Trophoblast cell (in vitro differentiated cells and primary cell): ENCODE results near the gene FHOD3.

Source experiments
- DNase-seq, 2 donors: peaks; one replicate each; pipeline ENCODE4 v3.0.0-alpha.2; 2016
- H2AFZ ChIP-seq: 2 replicates; pipeline ENCODE4 v1.6.1; 2013; ENCODE audit warnings: low read length, moderate library complexity, mild to moderate bottlenecking; ENCODE audit not compliant: insufficient read depth, poor library complexity
- H2AK5ac ChIP-seq: 2 replicates; pipeline ENCODE4 v1.6.1; 2013; ENCODE audit warnings: mild to moderate bottlenecking, low read length
- H2BK120ac ChIP-seq: 2 replicates; pipeline ENCODE4 v1.6.1; 2013; ENCODE audit warnings: low read length, mild to moderate bottlenecking, moderate library complexity; ENCODE audit not compliant: insufficient read depth, poor library complexity
- H2BK12ac ChIP-seq: 2 replicates; pipeline ENCODE4 v1.6.1; 2013; ENCODE audit warnings: mild to moderate bottlenecking, low read length, moderate library complexity
- H2BK5ac ChIP-seq: 2 replicates; pipeline ENCODE4 v1.6.1; 2013; ENCODE audit warnings: low read length, low read depth, moderate library complexity, mild to moderate bottlenecking; ENCODE audit not compliant: poor library complexity
- H3K14ac ChIP-seq: 2 replicates; pipeline ENCODE4 v1.6.1; 2013; ENCODE audit warnings: mild to moderate bottlenecking, low read length
- H3K18ac ChIP-seq: 2 replicates; pipeline ENCODE4 v1.6.1; 2013; ENCODE audit warnings: mild to moderate bottlenecking, low read length
- H3K23ac ChIP-seq: 2 replicates; pipeline ENCODE4 v1.6.1; 2013; ENCODE audit warnings: low read length
- H3K27ac ChIP-seq: 2 replicates; pipeline ENCODE4 v1.5.1; 2013; ENCODE audit warnings: low read depth, mild to moderate bottlenecking, inconsistent platforms, low read length, moderate library complexity
- H3K27me3 ChIP-seq: 2 replicates; pipeline ENCODE4 v1.6.1; 2013; ENCODE audit warnings: inconsistent platforms, mild to moderate bottlenecking, low read length, moderate library complexity; ENCODE audit not compliant: insufficient read depth
- H3K36me3 ChIP-seq, 2 experiments: 1 replicate in 1 of 2; 2 replicates in 1 of 2; pipeline ENCODE4 v1.6.1; 2013; ENCODE audit warnings: low read length in 2 of 2, mild to moderate bottlenecking in 2 of 2, moderate library complexity in 1 of 2; ENCODE audit not compliant: insufficient read depth in 2 of 2, control insufficient read depth in 1 of 2
- H3K4ac ChIP-seq: 2 replicates; pipeline ENCODE4 v1.6.1; 2013; ENCODE audit warnings: low read depth, mild to moderate bottlenecking, low read length, moderate library complexity
- H3K4me1 ChIP-seq, 2 experiments: 1 replicate in 1 of 2; 2 replicates in 1 of 2; pipeline ENCODE4 v1.6.1; 2013; ENCODE audit warnings: low read length in 2 of 2, mild to moderate bottlenecking in 2 of 2, moderate library complexity in 1 of 2; ENCODE audit not compliant: insufficient read depth in 2 of 2, control insufficient read depth in 1 of 2
- H3K4me2 ChIP-seq: 2 replicates; pipeline ENCODE4 v1.6.1; 2013; ENCODE audit warnings: inconsistent platforms, mild to moderate bottlenecking, low read length, moderate library complexity
- H3K4me3 ChIP-seq: 2 replicates; pipeline ENCODE4 v1.5.1; 2013; ENCODE audit warnings: mild to moderate bottlenecking, low read depth, low read length, inconsistent platforms
- H3K79me1 ChIP-seq: one replicate; pipeline ENCODE4 v1.6.1; 2013; ENCODE audit warnings: low read length
- H3K79me2 ChIP-seq: 2 replicates; pipeline ENCODE4 v1.6.1; 2013; ENCODE audit warnings: low read length, mild to moderate bottlenecking; ENCODE audit not compliant: control insufficient read depth, insufficient read depth, poor library complexity
- H3K9ac ChIP-seq: 2 replicates; pipeline ENCODE4 v1.6.1; 2013; ENCODE audit warnings: mild to moderate bottlenecking, low read length
- H3K9me3 ChIP-seq: 2 replicates; pipeline ENCODE4 v1.6.1; 2013; ENCODE audit warnings: low read depth, mild to moderate bottlenecking, control low read depth, inconsistent platforms, low read length; ENCODE audit not compliant: insufficient read depth
- H4K12ac ChIP-seq: 2 replicates; pipeline ENCODE4 v1.6.1; 2013; ENCODE audit warnings: low read depth, mild to moderate bottlenecking, low read length, moderate library complexity
- H4K8ac ChIP-seq: 2 replicates; pipeline ENCODE4 v1.6.1; 2013; ENCODE audit warnings: low read depth, mild to moderate bottlenecking, low read length, moderate library complexity
- H4K91ac ChIP-seq: one replicate; pipeline ENCODE4 v1.6.1; 2013; ENCODE audit warnings: low read depth, mild to moderate bottlenecking, low read length, moderate library complexity
- WGBS: extraction: QIAGEN DNeasy Blood & Tissue Kit; methylation state at CpG from one replicate; pipeline ENCODE4 v1.1.7; 2013; ENCODE audit warnings: missing lambda C conversion rate; ENCODE audit not compliant: insufficient read length, insufficient coverage; ENCODE audit errors: extremely low coverage; 5-methylcytosine and 5-hydroxymethylcytosine counted together

Gene FHOD3

DNA sequence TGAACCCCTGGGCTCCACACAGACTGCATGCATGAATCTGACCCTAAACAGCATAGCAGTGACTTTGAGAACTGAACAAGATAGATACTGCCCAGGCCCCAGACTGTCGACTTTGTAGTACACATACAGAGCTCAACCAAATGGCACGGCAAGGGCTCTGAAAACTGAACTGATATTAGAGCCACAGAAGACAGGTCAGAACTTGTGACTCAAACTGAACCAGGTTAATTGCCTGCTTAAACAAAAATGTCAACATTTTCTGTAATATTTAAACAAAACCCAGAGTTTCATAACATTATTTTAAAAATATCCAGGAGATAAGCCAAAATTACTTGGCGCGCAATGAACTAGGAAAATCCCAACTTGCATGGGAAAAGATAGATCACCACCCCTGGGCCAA lies 271.0 kb downstream of the FHOD3 start:
- no peak overlapping the region for H3K4me2 ChIP-seq
- no peak overlapping the region for H4K8ac ChIP-seq
- H2AK5ac ChIP-seq: no peak overlapping the region
- H3K27me3 ChIP-seq: no peaks in the 10 kb centered on the region
- no peak overlapping the region for H3K14ac ChIP-seq
- WGBS: no CpG with 5 or more reads among the region's 4 CpGs
- H2AFZ ChIP-seq: no peak overlapping the region
- no peak overlapping the region for H4K91ac ChIP-seq
- no peak overlapping the region for H2BK12ac ChIP-seq
- H3K4me1 ChIP-seq: peaks cover 0 to 3% of the 10 kb centered on the region in 2 experiments
- no peak overlapping the region for H3K9ac ChIP-seq
- H2BK120ac ChIP-seq: no peak overlapping the region
- no peak overlapping the region for H3K23ac ChIP-seq
- no peak overlapping the region for H3K27ac ChIP-seq
- no peak overlapping the region for H4K12ac ChIP-seq
- no peak for DNase-seq
- no peak overlapping the region for H3K4me3 ChIP-seq
- H3K79me1 ChIP-seq: no peaks in the 10 kb centered on the region
- H3K9me3 ChIP-seq: no peaks in the 10 kb centered on the region
- H3K4ac ChIP-seq: no peak overlapping the region
- H3K18ac ChIP-seq: no peak overlapping the region
- peaks cover 0 to 2% of the 10 kb centered on the region in 2 experiments for H3K36me3 ChIP-seq
- H3K79me2 ChIP-seq: no peaks in the 10 kb centered on the region
- peak overlapping the region; percentile 2 for H2BK5ac ChIP-seq

GRCh38 chr18:36572135-36572856 lies 274.8 kb downstream of the FHOD3 start:
- H3K18ac ChIP-seq: no peak overlapping the region
- H3K4me1 ChIP-seq: no peaks in the 10 kb centered on the region
- no peak overlapping the region for H3K14ac ChIP-seq
- H3K79me1 ChIP-seq: no peaks in the 10 kb centered on the region
- no peak overlapping the region for H2AK5ac ChIP-seq
- H3K9ac ChIP-seq: no peak overlapping the region
- no peaks in the 10 kb centered on the region for H3K79me2 ChIP-seq
- no peak overlapping the region for H3K4me3 ChIP-seq
- H3K27ac ChIP-seq: no peak overlapping the region
- no peak overlapping the region for H3K4me2 ChIP-seq
- peaks cover 0 to 2% of the 10 kb centered on the region in 2 experiments for H3K36me3 ChIP-seq
- H3K4ac ChIP-seq: no peak overlapping the region
- H4K12ac ChIP-seq: no peak overlapping the region
- H2AFZ ChIP-seq: no peak overlapping the region
- no peak overlapping the region for H4K8ac ChIP-seq
- H2BK12ac ChIP-seq: no peak overlapping the region
- no peaks in the 10 kb centered on the region for H3K9me3 ChIP-seq
- H2BK5ac ChIP-seq: no peak overlapping the region
- H2BK120ac ChIP-seq: no peak overlapping the region
- no peaks in the 10 kb centered on the region for H3K27me3 ChIP-seq
- no peak overlapping the region for H3K23ac ChIP-seq
- no peak overlapping the region for H4K91ac ChIP-seq
- peak; percentile 17 to 64 for DNase-seq
- no CpG with 5 or more reads among the region's 10 CpGs for WGBS

- Histone ChIP-seq H4K12ac (no peak overlapping the region), H3K4ac (no peak overlapping the region), H3K4me3 (no peak overlapping the region), H3K9ac (no peak overlapping the region), H3K4me1 (no peaks in the 10 kb centered on the region), H3K4me2 (no peak overlapping the region), H3K79me2 (no peaks in the 10 kb centered on the region), H3K36me3 (peaks cover 11 to 16% of the 10 kb centered on the region in 2 experiments), H2BK120ac (no peak overlapping the region), H4K91ac (no peak overlapping the region), H3K18ac (no peak overlapping the region), H3K79me1 (no peaks in the 10 kb centered on the region), H3K14ac (no peak overlapping the region), H2BK5ac (no peak overlapping the region), H3K27me3 (no peaks in the 10 kb centered on the region), H3K9me3 (peaks cover 7% of the 10 kb centered on the region), H3K27ac (no peak overlapping the region), H2AK5ac (no peak overlapping the region), H3K23ac (no peak overlapping the region), H4K8ac (no peak overlapping the region), H2BK12ac (no peak overlapping the region), H2AFZ (no peak overlapping the region)
- WGBS: no CpG with 5 or more reads among the region's 2 CpGs
- no peak for DNase-seq
These were observed 278.8 kb downstream of the FHOD3 start for GRCh38 chr18:36576339-36576738.

DNA sequence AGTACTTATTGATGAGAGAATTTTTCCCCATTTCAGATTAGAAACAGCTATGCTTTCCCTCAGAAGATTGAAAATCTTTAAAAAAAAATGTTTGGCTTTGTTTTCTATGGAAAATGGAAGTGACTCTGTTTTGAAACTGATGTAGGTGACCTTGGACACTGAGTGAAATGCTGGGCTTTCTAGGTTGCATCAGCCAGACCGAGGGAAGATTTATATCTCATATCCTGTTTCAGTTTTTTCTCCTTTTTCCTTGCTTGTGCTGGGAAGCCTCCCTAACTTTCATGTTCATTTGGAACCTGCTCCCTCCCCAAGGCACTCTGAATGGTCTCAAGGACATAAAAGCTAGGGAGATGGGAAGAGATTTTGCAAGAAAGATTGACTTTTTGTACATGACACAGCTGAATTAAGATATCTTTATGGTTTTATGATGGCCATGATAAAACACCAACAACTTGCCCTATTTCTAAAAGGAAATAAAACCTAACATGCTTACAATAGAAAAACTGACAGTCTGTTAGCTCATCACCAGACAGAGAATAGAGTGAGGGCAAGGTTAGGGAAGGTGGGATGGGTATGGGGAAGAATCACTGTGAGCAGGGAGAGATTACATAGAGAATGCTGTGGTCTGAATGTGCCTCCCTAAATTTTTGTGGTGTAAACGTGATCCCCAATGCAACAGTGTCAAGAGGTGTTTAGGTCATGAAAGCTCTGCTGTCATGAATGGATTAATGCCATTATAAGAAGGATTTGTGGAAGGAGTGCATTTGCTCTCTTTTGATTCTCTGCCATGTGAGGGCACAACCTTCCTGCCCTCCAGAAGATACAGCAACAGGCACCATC lies 281.6 kb downstream of the FHOD3 start:
- H3K4ac ChIP-seq: no peak overlapping the region
- WGBS: no CpG with 5 or more reads among the region's 2 CpGs
- H2BK120ac ChIP-seq: no peak overlapping the region
- H2BK12ac ChIP-seq: no peak overlapping the region
- H3K27ac ChIP-seq: no peak overlapping the region
- H3K4me3 ChIP-seq: no peak overlapping the region
- no peaks in the 10 kb centered on the region for H3K79me2 ChIP-seq
- H3K18ac ChIP-seq: no peak overlapping the region
- no peak overlapping the region for H3K14ac ChIP-seq
- H2AFZ ChIP-seq: no peak overlapping the region
- peaks cover 13 to 17% of the 10 kb centered on the region in 2 experiments for H3K36me3 ChIP-seq
- H3K79me1 ChIP-seq: no peaks in the 10 kb centered on the region
- peaks cover 7% of the 10 kb centered on the region for H3K9me3 ChIP-seq
- H3K23ac ChIP-seq: no peak overlapping the region
- no peak overlapping the region for H4K8ac ChIP-seq
- no peak overlapping the region for H4K91ac ChIP-seq
- H3K27me3 ChIP-seq: no peaks in the 10 kb centered on the region
- H4K12ac ChIP-seq: no peak overlapping the region
- H2AK5ac ChIP-seq: no peak overlapping the region
- DNase-seq: no peak
- H3K4me2 ChIP-seq: no peak overlapping the region
- no peak overlapping the region for H2BK5ac ChIP-seq
- no peak overlapping the region for H3K9ac ChIP-seq
- peaks cover 0 to 3% of the 10 kb centered on the region in 2 experiments for H3K4me1 ChIP-seq
